Measurements from ENCODE around the gene KANSL1L.
"Not testable (repeated sequence)": the region's sequence is repeated elsewhere in the genome, so short reads cannot be mapped to it uniquely, and the experiment has no call there.

KANSL1L gene

DNA sequence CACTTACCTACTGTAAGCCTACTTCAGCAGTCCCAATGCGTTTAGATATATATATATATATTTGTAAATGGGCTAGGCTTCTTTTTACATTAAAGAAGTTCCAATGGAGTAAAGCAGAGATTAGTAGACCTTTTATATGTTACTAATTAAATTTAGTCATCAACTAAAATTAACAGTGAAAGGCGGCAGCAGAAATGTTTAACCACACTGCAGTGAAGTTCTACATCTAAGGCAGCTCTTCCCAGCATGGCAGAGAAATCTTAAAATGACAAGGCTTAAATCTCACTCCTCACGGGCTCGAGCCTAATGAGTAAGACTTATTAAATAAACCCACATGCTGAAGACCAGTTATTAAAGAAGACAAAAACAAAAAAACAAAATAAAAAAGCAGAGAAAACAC lies 19.1 kb upstream of the KANSL1L start:
- Histone ChIP-seq H3K27me3 (ENCODE audit: control insufficient read depth, insufficient read depth, low read length) (no peaks in the 10 kb centered on the region), H3K9ac (ENCODE audit: low read depth, low read length) (no peak overlapping the region), H3K4me3 (ENCODE audit: low read depth, low read length) (no peak overlapping the region), H3K36me3 (ENCODE audit: control insufficient read depth, insufficient read depth, low read length) (no peaks in the 10 kb centered on the region), H3K4me1 (ENCODE audit: control insufficient read depth, insufficient read depth, low read length) (no peaks in the 10 kb centered on the region), H3K9me3 (ENCODE audit: control insufficient read depth, insufficient read depth, low read length) (no peaks in the 10 kb centered on the region)

GRCh38 chr2:210189452-210190138 lies 18.4 kb upstream of the KANSL1L start:
- Histone ChIP-seq H3K4me1 (ENCODE audit: control insufficient read depth, insufficient read depth, low read length) (no peaks in the 10 kb centered on the region), H3K27me3 (ENCODE audit: control insufficient read depth, insufficient read depth, low read length) (no peaks in the 10 kb centered on the region), H3K9me3 (ENCODE audit: control insufficient read depth, insufficient read depth, low read length) (no peaks in the 10 kb centered on the region), H3K36me3 (ENCODE audit: control insufficient read depth, insufficient read depth, low read length) (no peaks in the 10 kb centered on the region), H3K4me3 (ENCODE audit: low read depth, low read length) (no peak overlapping the region), H3K9ac (ENCODE audit: low read depth, low read length) (no peak overlapping the region)

DNA sequence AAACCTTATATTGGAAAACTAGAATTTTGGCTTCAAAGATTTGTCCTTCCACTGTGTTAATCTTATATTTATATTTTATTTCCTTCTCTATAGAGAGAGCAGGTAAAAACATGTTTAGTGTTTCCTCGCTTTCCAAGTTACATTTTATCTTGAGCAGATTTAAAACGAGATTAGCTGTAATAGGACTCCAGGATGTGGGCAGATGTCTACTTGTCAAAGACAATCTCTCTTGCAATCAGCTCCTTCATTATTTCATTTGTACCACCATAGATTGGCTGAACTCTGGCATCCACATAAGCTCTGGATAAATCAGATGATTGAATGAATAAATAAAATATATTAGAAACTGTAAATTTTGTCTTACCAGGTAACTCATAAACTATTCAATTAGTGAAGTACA lies 17.5 kb upstream of the KANSL1L start:
- no peaks in the 10 kb centered on the region for H3K27me3 ChIP-seq (ENCODE audit: control insufficient read depth, insufficient read depth, low read length)
- H3K9me3 ChIP-seq (ENCODE audit: control insufficient read depth, insufficient read depth, low read length) = no peaks in the 10 kb centered on the region

DNA sequence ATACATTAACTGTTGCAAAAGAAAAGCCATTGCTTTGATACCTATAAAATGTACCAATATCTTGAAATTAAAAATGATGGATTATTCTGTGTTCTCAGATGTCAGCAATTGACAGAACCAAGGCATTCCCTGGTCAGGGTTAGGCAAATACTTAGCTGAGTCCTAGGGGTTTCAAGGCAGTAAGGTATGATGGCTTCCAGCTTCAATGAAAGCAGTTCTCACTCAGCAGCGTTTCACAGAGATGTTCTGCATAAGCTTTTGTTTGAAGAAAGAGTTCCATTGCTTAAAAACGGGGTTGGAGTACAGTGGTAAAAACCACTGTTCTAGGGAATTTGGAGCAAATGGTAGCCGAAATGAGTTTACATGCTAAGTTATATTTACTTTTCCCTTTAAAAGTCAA lies 17.0 kb upstream of the KANSL1L start:
- Histone ChIP-seq H3K4me1 (ENCODE audit: control insufficient read depth, insufficient read depth, low read length) (no peaks in the 10 kb centered on the region), H3K4me3 (ENCODE audit: low read depth, low read length) (no peak overlapping the region), H3K27me3 (ENCODE audit: control insufficient read depth, insufficient read depth, low read length) (no peaks in the 10 kb centered on the region), H3K36me3 (ENCODE audit: control insufficient read depth, insufficient read depth, low read length) (no peaks in the 10 kb centered on the region), H3K9me3 (ENCODE audit: control insufficient read depth, insufficient read depth, low read length) (no peaks in the 10 kb centered on the region), H3K9ac (ENCODE audit: low read depth, low read length) (no peak overlapping the region)

More for the DNA sequence above, 17.5 kb upstream of the KANSL1L start:
- Histone ChIP-seq H3K4me1 (ENCODE audit: control insufficient read depth, insufficient read depth, low read length) (no peaks in the 10 kb centered on the region), H3K4me3 (ENCODE audit: low read depth, low read length) (no peak overlapping the region), H3K36me3 (ENCODE audit: control insufficient read depth, insufficient read depth, low read length) (no peaks in the 10 kb centered on the region), H3K9ac (ENCODE audit: low read depth, low read length) (no peak overlapping the region)

GRCh38 chr2:210183936-210184335 lies 12.7 kb upstream of the KANSL1L start:
- peaks cover 12% of the 10 kb centered on the region for H3K4me1 ChIP-seq (ENCODE audit: control insufficient read depth, insufficient read depth, low read length)
- H3K27me3 ChIP-seq (ENCODE audit: control insufficient read depth, insufficient read depth, low read length); H3K9me3 ChIP-seq (ENCODE audit: control insufficient read depth, insufficient read depth, low read length); H3K4me3 ChIP-seq (ENCODE audit: low read depth, low read length); H3K9ac ChIP-seq (ENCODE audit: low read depth, low read length); H3K36me3 ChIP-seq (ENCODE audit: control insufficient read depth, insufficient read depth, low read length): not testable (repeated sequence)

- Histone ChIP-seq H3K4me1 (ENCODE audit: control insufficient read depth, insufficient read depth, low read length) (peaks cover 26% of the 10 kb centered on the region), H3K9ac (ENCODE audit: low read depth, low read length) (peak overlapping the region; percentile 47)
- not testable (repeated sequence) for H3K36me3 ChIP-seq (ENCODE audit: control insufficient read depth, insufficient read depth, low read length); H3K27me3 ChIP-seq (ENCODE audit: control insufficient read depth, insufficient read depth, low read length); H3K4me3 ChIP-seq (ENCODE audit: low read depth, low read length); H3K9me3 ChIP-seq (ENCODE audit: control insufficient read depth, insufficient read depth, low read length)
Observed at GRCh38 chr2:210181606-210182088, 10.4 kb upstream of the KANSL1L start.

DNA sequence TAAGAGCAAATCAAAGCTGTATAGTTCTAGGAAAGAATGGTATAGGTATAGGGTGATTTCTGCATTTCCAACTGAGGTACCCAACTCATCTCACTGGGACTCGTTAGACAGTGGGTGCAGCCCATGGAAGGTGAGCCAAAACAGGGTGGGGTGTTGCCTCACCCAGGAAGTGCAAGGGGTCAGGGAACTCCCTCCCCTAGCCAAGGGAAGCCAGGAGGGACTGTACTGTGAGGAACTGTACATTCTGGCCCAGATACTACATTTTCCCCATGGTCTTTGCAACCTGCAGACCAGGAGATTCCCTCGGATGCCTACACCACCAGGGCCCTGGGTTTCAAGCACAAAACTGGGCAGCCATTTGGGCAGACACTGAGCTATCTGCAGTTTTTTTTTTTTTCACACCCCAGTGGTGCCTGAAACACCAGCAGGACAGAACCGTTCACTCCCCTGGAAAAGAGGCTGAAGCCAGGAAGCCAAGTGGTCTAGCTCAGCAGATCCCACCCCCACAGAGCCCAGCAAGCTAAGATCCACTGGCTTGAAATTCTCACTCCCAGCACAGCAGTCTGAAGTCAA lies 9.9 kb upstream of the KANSL1L start:
- H3K9ac ChIP-seq (ENCODE audit: low read depth, low read length) = peak overlapping the region; percentile 47
- H3K9me3 ChIP-seq (ENCODE audit: control insufficient read depth, insufficient read depth, low read length); H3K27me3 ChIP-seq (ENCODE audit: control insufficient read depth, insufficient read depth, low read length); H3K4me3 ChIP-seq (ENCODE audit: low read depth, low read length); H3K36me3 ChIP-seq (ENCODE audit: control insufficient read depth, insufficient read depth, low read length): not testable (repeated sequence)
- H3K4me1 ChIP-seq (ENCODE audit: control insufficient read depth, insufficient read depth, low read length) = peaks cover 26% of the 10 kb centered on the region

DNA sequence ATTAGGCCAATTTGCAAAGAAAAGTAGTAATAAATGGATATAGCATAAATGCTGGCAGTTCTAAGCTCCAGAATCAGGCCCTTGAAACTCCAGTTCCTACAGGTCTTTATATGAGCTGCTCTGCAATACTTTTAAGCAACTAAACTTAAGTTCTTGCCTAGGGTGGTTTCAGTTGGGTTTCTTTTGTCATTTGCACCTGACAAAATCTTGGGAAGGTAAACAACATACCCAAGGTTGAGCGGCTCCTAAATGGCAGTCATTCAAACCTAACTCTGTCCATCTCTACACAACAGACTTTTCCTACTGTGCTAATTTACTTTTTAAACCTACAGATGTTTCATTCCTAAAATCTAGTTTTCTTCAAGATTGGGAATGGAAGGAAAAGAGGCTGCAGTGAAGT lies 9.3 kb upstream of the KANSL1L start:
- H3K4me1 ChIP-seq (ENCODE audit: control insufficient read depth, insufficient read depth, low read length) = peaks cover 26% of the 10 kb centered on the region
- H3K9me3 ChIP-seq (ENCODE audit: control insufficient read depth, insufficient read depth, low read length) = no peaks in the 10 kb centered on the region
- no peak overlapping the region for H3K4me3 ChIP-seq (ENCODE audit: low read depth, low read length)
- no peak overlapping the region for H3K9ac ChIP-seq (ENCODE audit: low read depth, low read length)
- H3K36me3 ChIP-seq (ENCODE audit: control insufficient read depth, insufficient read depth, low read length) = no peaks in the 10 kb centered on the region
- H3K27me3 ChIP-seq (ENCODE audit: control insufficient read depth, insufficient read depth, low read length) = no peaks in the 10 kb centered on the region

GRCh38 chr2:210179351-210179990 lies 8.3 kb upstream of the KANSL1L start:
- H3K36me3 ChIP-seq (ENCODE audit: control insufficient read depth, insufficient read depth, low read length) = no peaks in the 10 kb centered on the region
- H3K4me1 ChIP-seq (ENCODE audit: control insufficient read depth, insufficient read depth, low read length) = peaks cover 26% of the 10 kb centered on the region
- H3K27me3 ChIP-seq (ENCODE audit: control insufficient read depth, insufficient read depth, low read length) = no peaks in the 10 kb centered on the region
- no peaks in the 10 kb centered on the region for H3K9me3 ChIP-seq (ENCODE audit: control insufficient read depth, insufficient read depth, low read length)
- no peak overlapping the region for H3K4me3 ChIP-seq (ENCODE audit: low read depth, low read length)
- H3K9ac ChIP-seq (ENCODE audit: low read depth, low read length) = no peak overlapping the region

GRCh38 chr2:210177769-210178168 lies 6.6 kb upstream of the KANSL1L start:
- Histone ChIP-seq H3K9ac (ENCODE audit: low read depth, low read length) (no peak overlapping the region), H3K4me3 (ENCODE audit: low read depth, low read length) (no peak overlapping the region), H3K27me3 (ENCODE audit: control insufficient read depth, insufficient read depth, low read length) (no peaks in the 10 kb centered on the region), H3K9me3 (ENCODE audit: control insufficient read depth, insufficient read depth, low read length) (no peaks in the 10 kb centered on the region), H3K36me3 (ENCODE audit: control insufficient read depth, insufficient read depth, low read length) (no peaks in the 10 kb centered on the region), H3K4me1 (ENCODE audit: control insufficient read depth, insufficient read depth, low read length) (peaks cover 26% of the 10 kb centered on the region)

- H3K27me3 ChIP-seq (ENCODE audit: control insufficient read depth, insufficient read depth, low read length); H3K4me3 ChIP-seq (ENCODE audit: low read depth, low read length); H3K9ac ChIP-seq (ENCODE audit: low read depth, low read length); H3K9me3 ChIP-seq (ENCODE audit: control insufficient read depth, insufficient read depth, low read length); H3K36me3 ChIP-seq (ENCODE audit: control insufficient read depth, insufficient read depth, low read length): not testable (repeated sequence)
- H3K4me1 ChIP-seq (ENCODE audit: control insufficient read depth, insufficient read depth, low read length) = peaks cover 26% of the 10 kb centered on the region
Observed at GRCh38 chr2:210177115-210177514, 5.9 kb upstream of the KANSL1L start.

GRCh38 chr2:210174086-210174485 lies 2.9 kb upstream of the KANSL1L start:
- Histone ChIP-seq H3K9me3 (ENCODE audit: control insufficient read depth, insufficient read depth, low read length) (no peaks in the 10 kb centered on the region), H3K9ac (ENCODE audit: low read depth, low read length) (no peak overlapping the region), H3K4me1 (ENCODE audit: control insufficient read depth, insufficient read depth, low read length) (peaks cover 15% of the 10 kb centered on the region), H3K4me3 (ENCODE audit: low read depth, low read length) (no peak overlapping the region), H3K27me3 (ENCODE audit: control insufficient read depth, insufficient read depth, low read length) (no peaks in the 10 kb centered on the region), H3K36me3 (ENCODE audit: control insufficient read depth, insufficient read depth, low read length) (no peaks in the 10 kb centered on the region)
